GM12878 (cell line): ENCODE data around the gene HNRNPH1. TPM values are rescaled to one million over a fixed set of nuclear protein-coding genes. Genes with fewer than 3 reads are reported as not detected.

Experiments
- ATAC-seq: fragments of 200-7000 bp; cut with Tn5 transposase; 3 replicates; pipeline ENCODE4 v1.9.1; 2020; ENCODE audit warnings: mild to moderate bottlenecking, moderate library complexity
- BruUV-seq: library from RNA; stranded (reverse); fragments of 400-500 nt; replicated peaks from 2 replicates; lab custom pipeline; 2021; lab: Mats Ljungman, UMichigan
- CTCF ChIA-PET: fragments of 300-600 bp; sonication (Branson Sonifier 250); formaldehyde crosslinking; extraction: SDS; loops from one replicate; lab custom pipeline; 2021; ENCODE audit warnings: inconsistent platforms; lab: Yijun Ruan, JAX
- POLR2A ChIA-PET: fragments of 350-600 bp; formaldehyde crosslinking; extraction: SDS; loops from one replicate; lab custom pipeline; 2021; ENCODE audit warnings: inconsistent platforms; lab: Charles Lee
- RAD21 ChIA-PET: fragments of 300-600 bp; sonication (Branson Sonifier 250); formaldehyde crosslinking; loops from one replicate; lab custom pipeline; 2023; ENCODE audit warnings: antibody characterized with exemption; ENCODE audit not compliant: unreplicated experiment; lab: Charles Lee
- SMC1A ChIA-PET: fragments of 300-600 bp; sonication (Branson Sonifier 250); formaldehyde crosslinking; loops from one replicate; lab custom pipeline; 2023; ENCODE audit not compliant: unreplicated experiment, uncharacterized antibody; lab: Charles Lee
- DNase-seq: peaks from one replicate; pipeline ENCODE4 v3.0.0-alpha.2; 2011; ENCODE audit warnings: low read depth, low spot score
- FAIRE-seq: peaks from 3 replicates; lab custom pipeline; 2011; peaks lifted over from hg19 to GRCh38; lab: Jason Lieb, UNC
- H2AFZ ChIP-seq: 2 replicates; pipeline ENCODE4 v1.6.0; 2011; ENCODE audit warnings: low read depth, low read length, control low read depth; ENCODE audit not compliant: control insufficient read depth
- H3K27ac ChIP-seq: 2 replicates; pipeline ENCODE4 v1.5.1; 2011; ENCODE audit warnings: control low read depth; ENCODE audit not compliant: control insufficient read depth, insufficient read depth
- H3K27me3 ChIP-seq, 2 experiments: replicated peaks in 1 of 2; 2 replicates each; pipeline versions ENCODE4 v1.6.0 to v1.6.1; 2011; ENCODE audit warnings: low read length in 1 of 2; ENCODE audit not compliant: control insufficient read depth in 2 of 2, insufficient read depth in 2 of 2
- H3K36me3 ChIP-seq, 2 experiments: 2 replicates each; pipeline ENCODE4 v1.5.1; 2011; ENCODE audit warnings: low read length in 1 of 2; ENCODE audit not compliant: control insufficient read depth in 2 of 2, insufficient read depth in 2 of 2
- H3K4me1 ChIP-seq: 2 replicates; pipeline ENCODE4 v1.6.1; 2011; ENCODE audit warnings: mild to moderate bottlenecking, low read length, moderate library complexity, mixed read lengths; ENCODE audit not compliant: control insufficient read depth, insufficient read depth
- H3K4me2 ChIP-seq: 2 replicates; pipeline ENCODE4 v1.6.0; 2011; ENCODE audit warnings: control low read depth; ENCODE audit not compliant: control insufficient read depth, insufficient read depth
- H3K4me3 ChIP-seq: fragments of 200-600 bp; sonication (generic); 2 replicates; pipeline ENCODE4 v1.5.1; 2016
- H3K79me2 ChIP-seq: 2 replicates; pipeline ENCODE4 v1.6.0; 2011; ENCODE audit warnings: low read length; ENCODE audit not compliant: control insufficient read depth, insufficient read depth
- H3K9ac ChIP-seq: 2 replicates; pipeline ENCODE4 v1.8.0; 2011; ENCODE audit warnings: low read length, control low read depth, mixed read lengths; ENCODE audit not compliant: control insufficient read depth, insufficient read depth
- H3K9me3 ChIP-seq: replicated peaks from 3 replicates; pipeline ENCODE4 v1.5.1; 2011; ENCODE audit warnings: mild to moderate bottlenecking, low read length; ENCODE audit not compliant: control insufficient read depth, insufficient read depth
- H4K20me1 ChIP-seq: 2 replicates; pipeline ENCODE4 v1.6.0; 2011; ENCODE audit not compliant: control insufficient read depth, insufficient read depth
- ATF3 ChIP-seq: IDR thresholded peaks from 2 replicates; pipeline ENCODE4 v1.6.1; 2011; ENCODE audit warnings: low read depth, mild to moderate bottlenecking, low read length, moderate library complexity, borderline replicate concordance; ENCODE audit errors: extremely low read depth
- BHLHE40 ChIP-seq, 2 experiments: fragments of 450-650 bp in 1 of 2; IDR thresholded peaks; 2 replicates each; pipeline ENCODE4 v1.6.1; 2011 to 2017; ENCODE audit warnings: low read depth in 2 of 2, borderline replicate concordance in 1 of 2, improper control_type of control experiment in 1 of 2, low read length in 1 of 2, mild to moderate bottlenecking in 1 of 2
- CBX3 ChIP-seq: fragments of 200-600 bp; sonication (generic); IDR thresholded peaks from 2 replicates; pipeline ENCODE4 v1.6.1; 2016; ENCODE audit warnings: low read depth, borderline replicate concordance
- CEBPB ChIP-seq, 2 experiments: fragments of 150-350 bp in 1 of 2; IDR thresholded peaks; 2 replicates each; pipeline ENCODE4 v1.6.1; 2012 to 2014; ENCODE audit warnings: low read depth in 2 of 2, low read length in 2 of 2, borderline replicate concordance in 1 of 2, inconsistent platforms in 1 of 2
- CREB1 ChIP-seq: IDR thresholded peaks from 2 replicates; pipeline ENCODE4 v1.6.1; 2012; ENCODE audit warnings: low read depth, mild to moderate bottlenecking, inconsistent platforms
- CUX1 ChIP-seq: IDR thresholded peaks from 2 replicates; pipeline ENCODE4 v1.6.1; 2012; ENCODE audit warnings: improper control_type of control experiment, low read depth, low read length; ENCODE audit not compliant: insufficient replicate concordance
- E2F8 ChIP-seq: fragments of 450-650 bp; IDR thresholded peaks from 2 replicates; pipeline ENCODE4 v1.6.1; 2018; ENCODE audit warnings: mild to moderate bottlenecking, low read depth, moderate library complexity; ENCODE audit not compliant: partially characterized antibody
- ELK1 ChIP-seq: IDR thresholded peaks from 2 replicates; pipeline ENCODE4 v1.6.1; 2012; ENCODE audit warnings: low read depth, low read length, improper control_type of control experiment
- FOS ChIP-seq: IDR thresholded peaks from 3 replicates; pipeline ENCODE4 v1.6.1; 2011; ENCODE audit warnings: borderline replicate concordance; ENCODE audit not compliant: insufficient read length; ENCODE audit errors: extremely low read depth
- TBL1XR1 ChIP-seq: IDR thresholded peaks from 2 replicates; pipeline ENCODE4 v1.6.1; 2012; ENCODE audit warnings: low read depth, low read length, improper control_type of control experiment
- TCF7 ChIP-seq: IDR thresholded peaks from 2 replicates; pipeline ENCODE4 v1.6.1; 2014; ENCODE audit warnings: antibody characterized with exemption, borderline replicate concordance
- ZBTB33 ChIP-seq: fragments of 450-650 bp; IDR thresholded peaks from 2 replicates; pipeline ENCODE4 v1.6.1; 2017; ENCODE audit warnings: mild to moderate bottlenecking
- WGBS: methylation state at CpG from one replicate; pipeline ENCODE4 v1.1.6; 2016; ENCODE audit warnings: low lambda C conversion rate; ENCODE audit not compliant: insufficient replicate concordance, insufficient coverage; ENCODE audit errors: missing lambda C conversion rate; 5-methylcytosine and 5-hydroxymethylcytosine counted together
- in situ Hi-C: fragments of 300-500 bp; cut with MboI; formaldehyde crosslinking; loops from 9 replicates; pipeline ENCODE4 v1.14.3; 2018; ENCODE audit warnings: mixed read lengths
- intact Hi-C: fragments of 100-400 bp; cut with micrococcal nuclease; formaldehyde crosslinking; loops from one replicate; pipeline ENCODE4 v1.14.2; 2022; ENCODE audit not compliant: unreplicated experiment
- polyA plus RNA-seq, 11 experiments: library from polyadenylated mRNA; depleted of rRNA in 4 of 11; unstranded in 6 of 11; stranded (reverse) in 5 of 11; fragments of >200 nt; fragmentation: Nextera tagmentation in 4 of 11; fragmentation: Illumina TruSeq in 1 of 11; extraction: Ambion mirVana in 4 of 11; extraction: Trizol in 1 of 11; gene quantifications; 1 replicate in 1 of 11; 2 replicates in 10 of 11; pipeline versions ENCODE4 v1.2.1 to v1.2.3, GENCODE V29; 2011 to 2016; ENCODE audit warnings: inconsistent platforms in 2 of 11, missing spikeins in 2 of 11, low read depth in 1 of 11
- total RNA-seq, 4 experiments: library from RNA; depleted of rRNA in 3 of 4; stranded (reverse); fragments of >200 nt in 3 of 4; fragmentation: Illumina TruSeq in 1 of 4; extraction: Trizol in 1 of 4; gene quantifications; 2 replicates each; pipeline versions ENCODE4 v1.2.1 to v1.2.3, GENCODE V29; 2013 to 2021

Gene HNRNPH1
- total and polyA plus RNA-seq, 10 of the 15 experiments (the other 5 are each of a cell fraction or from before 2014, with no cell fraction given), result 184 to 780 (median 690) TPM

GRCh38 chr5:179564526-179564925, 58.9 kb downstream of the HNRNPH1 start:
- in situ Hi-C loops, result no loop called here
- no peak overlapping the region for H3K4me2 ChIP-seq
- no peak for FAIRE-seq
- peaks cover 3% of the 10 kb centered on the region; the same call in 1 of the 2 replicates for H3K4me1 ChIP-seq
- DNase-seq, result no peak
- no peak for ATAC-seq
- no peaks in the 10 kb centered on the region for H3K27me3 ChIP-seq
- no peaks in the 10 kb centered on the region for H3K9me3 ChIP-seq
- BruUV-seq, result no TSS peak
- H3K4me3 ChIP-seq, result no peak overlapping the region
- TF ChIP-seq TBL1XR1 (no peak), E2F8 (no peak), TCF7 (no peak), CBX3 (no peak), BHLHE40 (IDR thresholded peaks at IDR 0.05; ENCODE audit: borderline replicate concordance in 1 of 2, low read depth in 2 of 2, low read length in 1 of 2) (no peak), CEBPB (IDR thresholded peaks at IDR 0.05; ENCODE audit: borderline replicate concordance in 1 of 2, low read depth in 2 of 2, low read length in 2 of 2) (no peak), ZBTB33 (no peak), FOS (no peak), ATF3 (no peak), CUX1 (no peak), ELK1 (no peak), CREB1 (no peak)
- ChIA-PET CTCF (no interaction called here), POLR2A (interaction anchor here (0.7 kb wide), 1 partner anchor 11 kb away, joined by 3 read pairs; no protein-coding TSS in a partner anchor), SMC1A (no interaction called here), RAD21 (no interaction called here)
- peaks cover 1 to 16% of the 10 kb centered on the region in 2 experiments for H3K36me3 ChIP-seq
- H2AFZ ChIP-seq, result no peak overlapping the region
- H3K9ac ChIP-seq, result no peak overlapping the region
- WGBS, result 75% methylated on average over 2 of the region's 2 CpGs
- intact Hi-C loops, result no loop called here
- H3K27ac ChIP-seq, result no peak overlapping the region
- H3K79me2 ChIP-seq, result peaks cover 5% of the 10 kb centered on the region
- no peaks in the 10 kb centered on the region for H4K20me1 ChIP-seq
